GM19025 (cell line): ENCODE results near the gene OR2S2.

Source experiments
- ATAC-seq: cut with Tn5 transposase; IDR thresholded peaks from one replicate; pipeline ENCODE4 v1.9.1; 2021; ENCODE audit warnings: mild to moderate bottlenecking, low read depth, moderate library complexity; ENCODE audit not compliant: unreplicated experiment

The OR2S2 gene

DNA sequence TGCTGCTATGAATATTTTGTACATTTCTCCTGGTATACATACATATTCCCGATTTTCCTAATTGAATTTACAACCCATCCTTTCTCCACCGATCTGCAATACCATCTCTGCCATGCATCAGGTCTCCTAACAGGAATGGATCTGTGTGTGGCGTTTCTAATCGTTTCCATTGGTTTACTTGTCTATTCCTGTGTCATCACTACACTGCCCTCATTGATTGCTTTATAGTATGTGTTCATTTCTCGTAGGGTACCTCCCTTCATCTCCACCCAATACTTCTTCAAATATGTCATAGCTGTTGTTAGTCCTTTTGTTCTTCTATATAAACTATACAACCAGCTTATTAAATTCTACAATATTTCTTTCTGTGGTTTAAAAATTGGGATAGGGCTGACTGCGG lies 7.1 kb upstream of the OR2S2 start:
- ATAC-seq: no peak

DNA sequence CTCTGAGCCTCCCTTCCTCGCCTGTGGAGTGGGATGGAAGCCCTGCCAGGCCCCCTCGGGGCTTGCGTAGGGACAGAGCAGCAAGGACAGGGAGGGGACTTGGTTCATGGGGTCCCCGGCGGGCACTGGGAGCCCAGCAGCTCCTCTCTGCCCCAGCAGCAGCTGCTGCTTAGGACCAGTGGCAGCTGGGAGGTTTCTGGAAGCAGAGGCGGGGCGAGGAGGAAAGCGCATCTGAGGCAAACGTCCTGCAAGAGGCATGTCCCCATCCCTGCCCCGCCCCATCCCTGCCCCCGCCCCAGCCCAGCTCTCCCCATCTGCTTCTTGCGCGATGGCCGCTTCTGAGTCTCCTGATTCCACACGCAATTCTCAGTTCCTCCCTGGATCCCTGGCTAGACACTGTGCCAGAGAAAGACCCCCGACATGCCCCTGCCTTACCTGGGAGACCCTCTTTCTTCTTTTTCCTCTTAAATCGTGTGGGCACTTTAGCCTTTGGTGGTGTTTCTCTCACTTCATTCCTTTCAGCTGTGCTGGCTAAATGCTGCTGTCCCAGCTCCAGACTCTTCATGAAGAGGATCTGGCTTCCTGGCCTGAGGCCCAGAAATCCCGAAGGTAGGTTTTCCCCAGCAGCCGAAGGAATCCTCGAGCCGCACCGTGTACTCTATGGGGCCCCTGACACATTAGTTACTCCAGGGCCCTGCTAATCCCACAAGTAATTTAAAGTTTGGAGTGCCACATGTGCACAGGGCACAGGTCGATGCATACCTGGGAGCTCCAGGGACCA lies 4.4 kb upstream of the OR2S2 start:
- ATAC-seq: no peak

DNA sequence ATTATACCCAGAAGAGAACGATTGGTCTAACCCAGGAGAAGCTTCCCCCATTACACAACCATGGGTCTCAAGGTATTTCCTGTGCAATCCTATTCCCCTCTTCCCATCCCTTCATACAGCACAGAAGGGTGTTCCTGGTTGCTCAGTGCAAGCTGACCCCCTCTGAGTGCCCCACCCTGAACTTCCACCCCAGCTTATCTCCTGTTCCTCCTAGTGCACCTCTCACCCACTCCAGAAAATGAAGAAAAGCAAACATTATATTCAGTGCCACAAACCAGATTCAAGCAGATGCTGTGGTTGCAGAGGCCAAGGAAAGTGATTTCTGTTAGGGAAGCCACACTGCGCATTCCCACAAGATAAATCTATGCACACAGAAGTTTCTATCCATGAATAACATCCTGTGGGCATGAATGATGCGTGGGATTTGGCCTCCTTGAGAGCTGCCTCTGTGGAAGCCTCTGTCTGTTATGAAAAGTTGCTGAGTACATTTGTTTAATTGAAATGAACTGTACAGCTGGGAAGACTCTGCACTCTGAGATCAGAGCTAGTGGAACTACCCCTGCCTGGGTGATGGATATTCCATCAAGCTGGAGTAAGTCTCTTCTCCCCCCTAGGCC lies 2.2 kb upstream of the OR2S2 start:
- ATAC-seq: no peak

DNA sequence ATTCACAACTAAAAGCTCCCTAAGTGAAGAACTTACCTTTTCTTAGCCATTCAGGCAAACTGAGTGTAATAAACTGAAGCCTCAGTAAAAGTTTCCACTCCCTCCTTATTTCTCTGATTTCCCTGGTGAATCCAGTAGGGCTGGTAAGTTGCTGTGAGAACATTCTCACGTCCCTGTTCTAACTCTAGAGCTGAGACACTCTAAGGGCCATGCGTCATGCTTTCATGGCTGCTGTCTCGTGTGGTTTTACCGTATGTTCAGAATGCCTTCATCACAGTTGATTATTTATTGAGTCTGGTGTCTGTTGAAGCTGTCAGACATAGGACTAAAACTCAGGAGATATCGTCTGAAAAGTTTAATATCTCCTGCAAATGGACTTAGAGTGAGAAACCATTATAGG lies 1.3 kb downstream of the OR2S2 start:
- no peak for ATAC-seq

DNA sequence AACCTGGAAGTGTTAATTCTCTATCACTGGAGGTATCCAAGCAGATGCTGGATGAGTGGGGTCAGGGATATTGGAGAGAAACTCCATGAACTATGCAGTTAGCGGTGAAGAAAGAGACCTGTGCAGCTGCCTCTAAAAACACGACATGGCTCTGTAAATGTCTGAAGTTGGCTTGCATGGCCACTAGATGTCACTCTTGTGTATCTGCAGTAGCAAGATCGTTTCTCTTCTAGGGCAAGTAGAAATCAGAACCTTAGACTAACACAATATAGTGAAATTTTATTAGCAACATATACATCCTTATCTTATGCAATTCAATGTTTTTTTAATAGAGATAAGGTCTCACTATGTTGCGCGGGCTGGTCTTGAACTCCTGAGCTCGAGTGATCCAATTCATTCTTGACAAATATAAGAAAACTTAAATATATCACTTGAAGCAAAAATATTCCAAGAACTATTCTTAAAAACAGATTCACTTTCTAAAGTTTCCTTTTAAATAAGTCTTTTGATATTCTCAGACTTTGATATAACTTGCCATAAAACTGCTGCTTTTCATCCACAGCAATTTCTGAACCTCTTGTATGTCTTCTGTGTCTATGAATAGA lies 2.9 kb downstream of the OR2S2 start:
- no peak for ATAC-seq

DNA sequence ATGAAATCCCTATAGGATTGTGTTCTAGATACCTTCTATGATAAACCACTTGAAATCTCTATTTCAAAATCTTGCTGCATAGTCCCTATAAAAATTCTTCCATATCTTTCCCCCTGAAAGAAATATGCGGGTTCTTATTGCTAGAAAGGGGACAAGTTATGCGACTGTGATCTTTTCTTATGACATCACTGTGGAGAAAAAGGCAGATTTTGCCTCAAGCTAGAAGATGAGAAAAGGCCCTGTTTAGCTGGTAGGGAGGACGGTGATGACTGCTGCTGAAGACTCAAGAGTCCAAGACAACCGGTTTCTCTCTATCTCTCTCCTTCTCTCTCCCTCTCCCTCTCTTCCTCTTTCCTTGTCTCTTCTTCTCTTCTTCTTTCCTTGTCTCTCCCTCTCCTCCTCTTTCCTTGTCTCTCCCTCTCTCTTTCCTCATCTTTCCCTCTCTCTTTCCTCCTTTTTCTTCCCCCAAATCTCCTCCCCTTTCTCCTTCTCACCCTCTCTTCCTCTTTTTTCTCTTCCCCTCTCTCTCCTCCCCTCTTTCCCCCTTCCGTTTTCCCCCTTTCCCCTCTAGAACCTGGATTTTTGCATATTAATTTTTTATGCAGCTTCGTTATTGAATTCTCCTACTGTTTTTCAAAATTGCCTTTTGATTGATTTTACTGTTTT lies 5.3 kb downstream of the OR2S2 start:
- ATAC-seq: no peak

DNA sequence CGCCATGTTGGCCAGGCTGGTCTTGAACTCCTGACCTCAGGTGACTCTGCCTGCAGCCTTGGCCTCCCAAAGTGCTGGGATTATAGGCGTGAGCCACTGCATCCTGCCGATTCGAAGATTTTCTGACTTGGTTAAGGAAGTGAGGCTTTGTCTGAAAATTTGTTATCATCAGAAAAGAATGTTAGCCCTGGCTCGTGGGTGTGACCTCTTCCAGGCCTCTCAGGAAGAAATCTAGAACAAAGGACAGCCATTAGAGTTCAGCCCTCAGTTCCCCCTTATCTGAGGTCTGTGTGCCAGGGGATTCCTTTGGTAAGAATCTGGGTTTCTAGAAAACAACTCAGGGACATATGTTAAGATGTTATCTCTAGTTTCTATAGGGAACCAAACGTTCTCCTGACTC lies 6.2 kb downstream of the OR2S2 start:
- no peak for ATAC-seq

DNA sequence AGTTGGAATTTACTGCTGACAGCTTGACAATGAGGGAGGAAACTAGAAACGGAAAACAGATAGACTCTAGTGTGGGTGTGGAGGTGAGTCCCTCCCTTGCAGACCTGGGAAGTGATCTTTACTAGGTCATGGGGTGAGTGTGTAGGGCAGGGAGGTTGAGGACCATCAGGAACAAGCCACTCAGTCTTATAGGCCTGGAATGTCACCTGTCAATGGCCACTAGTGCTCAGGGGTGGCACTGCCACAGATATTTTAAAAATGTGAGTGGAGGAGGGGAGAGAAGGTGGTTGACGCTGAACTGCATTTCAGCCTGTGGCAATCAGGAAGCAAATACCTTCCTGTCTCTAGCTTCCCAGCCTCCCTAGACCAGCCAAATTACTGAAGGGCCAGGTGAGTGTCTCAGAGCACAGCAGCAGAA lies 9.0 kb downstream of the OR2S2 start:
- ATAC-seq: no peak

DNA sequence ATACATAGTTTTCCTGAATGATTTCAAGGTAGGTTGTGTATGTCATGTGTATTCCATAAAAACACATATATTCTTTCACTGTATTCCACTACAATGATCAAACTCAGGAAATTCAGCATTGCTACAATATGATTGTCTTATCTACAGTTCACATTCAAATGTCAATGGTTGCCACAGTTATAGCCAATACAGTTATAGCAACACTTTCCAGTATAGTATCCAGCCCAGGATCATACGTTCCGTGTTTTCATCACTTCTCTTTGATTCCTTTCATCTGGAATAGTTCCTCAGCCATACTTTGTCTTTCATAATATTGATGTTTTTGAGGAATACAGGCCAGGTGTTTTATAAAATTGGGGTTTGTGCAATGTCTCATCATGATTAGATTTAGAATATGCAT lies 9.5 kb downstream of the OR2S2 start:
- no peak for ATAC-seq

DNA sequence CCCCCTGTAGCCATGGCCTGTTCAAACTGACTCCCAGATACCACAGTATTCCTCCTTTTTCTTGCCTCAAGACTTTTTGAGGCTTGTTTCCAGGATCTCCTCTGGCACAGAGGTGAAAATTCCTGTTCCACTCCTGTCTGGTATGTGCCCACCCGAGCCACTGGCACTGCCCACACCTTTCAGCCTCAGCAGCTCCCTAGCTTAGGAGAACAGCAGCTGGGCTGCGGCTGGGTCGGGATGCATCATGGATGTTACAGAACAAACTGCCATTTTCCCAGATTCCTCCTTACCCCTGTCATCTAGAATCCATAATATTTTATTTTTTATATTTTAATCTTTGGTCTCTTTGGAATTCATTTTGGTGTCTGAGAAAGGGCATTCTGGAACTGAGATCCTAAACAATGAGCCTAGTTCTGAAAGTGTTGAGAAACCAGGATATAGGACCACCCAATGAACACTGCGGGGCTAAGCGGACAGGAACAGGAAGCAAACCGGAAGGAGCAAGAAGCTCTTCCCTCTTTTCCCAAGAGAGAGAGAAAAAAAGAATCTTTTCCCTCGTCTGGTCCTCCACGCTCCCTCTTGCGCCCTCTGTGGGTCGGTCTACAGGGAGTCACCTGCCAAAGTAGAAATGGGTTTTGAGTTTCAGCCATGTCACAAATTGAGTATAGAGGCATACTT lies 12.5 kb downstream of the OR2S2 start:
- ATAC-seq: no peak

DNA sequence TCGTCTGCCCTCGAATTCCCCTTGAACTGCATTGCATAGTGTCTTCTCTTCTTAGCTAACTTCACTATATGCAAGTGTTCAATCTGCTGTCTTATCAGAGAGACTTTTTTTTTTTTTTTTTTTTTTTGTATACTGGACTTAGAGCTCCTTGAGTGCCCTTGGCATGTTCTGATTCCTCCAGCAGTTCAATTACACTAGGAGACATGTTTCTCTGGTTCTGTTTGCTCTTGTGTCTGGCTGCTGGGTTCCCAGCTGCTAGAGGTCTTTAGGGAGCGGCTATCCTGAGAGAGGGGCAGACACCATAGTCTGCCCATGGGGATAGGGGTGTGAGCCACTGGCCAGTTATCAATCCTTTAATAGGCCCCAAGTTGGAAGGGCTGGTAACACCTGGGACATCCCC lies 13.1 kb downstream of the OR2S2 start:
- ATAC-seq: no peak

DNA sequence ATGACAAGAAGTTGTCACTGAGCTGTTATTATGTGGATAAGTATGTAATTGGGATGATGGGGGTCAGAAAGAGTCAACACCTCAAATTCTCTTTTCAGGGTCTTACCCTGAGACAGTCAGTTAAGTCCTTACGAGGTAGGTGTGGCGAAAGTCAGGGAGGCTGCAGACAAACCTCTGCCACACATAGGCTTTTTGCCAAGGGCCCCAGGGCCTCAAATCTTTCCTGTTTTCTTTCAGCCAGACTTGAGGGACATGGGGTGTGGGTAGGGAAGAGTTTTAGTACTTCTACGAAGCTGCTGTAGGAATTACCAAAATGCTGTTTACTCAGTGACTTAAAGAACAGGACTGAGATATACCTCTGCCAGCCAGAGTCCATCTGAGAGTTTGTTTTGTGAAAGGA lies 13.8 kb downstream of the OR2S2 start:
- ATAC-seq: no peak

DNA sequence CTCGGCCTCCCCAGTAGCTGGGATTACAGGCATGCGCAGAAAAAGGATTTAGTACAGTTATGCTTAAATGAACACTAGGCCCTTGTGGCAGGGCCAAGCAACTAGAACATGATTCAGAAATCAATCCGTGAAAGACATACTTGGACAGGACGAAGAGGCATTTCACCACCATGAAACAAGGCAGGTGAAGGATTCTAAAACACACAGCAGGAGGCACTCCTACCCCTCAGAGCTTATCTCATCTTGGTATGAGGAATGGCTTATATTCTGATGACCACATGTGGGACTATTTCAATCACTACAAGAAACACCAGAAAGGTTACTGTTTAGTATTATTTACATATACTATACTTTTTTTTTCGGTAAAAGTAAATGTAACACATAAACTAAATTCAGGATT lies 15.7 kb downstream of the OR2S2 start:
- no peak for ATAC-seq

DNA sequence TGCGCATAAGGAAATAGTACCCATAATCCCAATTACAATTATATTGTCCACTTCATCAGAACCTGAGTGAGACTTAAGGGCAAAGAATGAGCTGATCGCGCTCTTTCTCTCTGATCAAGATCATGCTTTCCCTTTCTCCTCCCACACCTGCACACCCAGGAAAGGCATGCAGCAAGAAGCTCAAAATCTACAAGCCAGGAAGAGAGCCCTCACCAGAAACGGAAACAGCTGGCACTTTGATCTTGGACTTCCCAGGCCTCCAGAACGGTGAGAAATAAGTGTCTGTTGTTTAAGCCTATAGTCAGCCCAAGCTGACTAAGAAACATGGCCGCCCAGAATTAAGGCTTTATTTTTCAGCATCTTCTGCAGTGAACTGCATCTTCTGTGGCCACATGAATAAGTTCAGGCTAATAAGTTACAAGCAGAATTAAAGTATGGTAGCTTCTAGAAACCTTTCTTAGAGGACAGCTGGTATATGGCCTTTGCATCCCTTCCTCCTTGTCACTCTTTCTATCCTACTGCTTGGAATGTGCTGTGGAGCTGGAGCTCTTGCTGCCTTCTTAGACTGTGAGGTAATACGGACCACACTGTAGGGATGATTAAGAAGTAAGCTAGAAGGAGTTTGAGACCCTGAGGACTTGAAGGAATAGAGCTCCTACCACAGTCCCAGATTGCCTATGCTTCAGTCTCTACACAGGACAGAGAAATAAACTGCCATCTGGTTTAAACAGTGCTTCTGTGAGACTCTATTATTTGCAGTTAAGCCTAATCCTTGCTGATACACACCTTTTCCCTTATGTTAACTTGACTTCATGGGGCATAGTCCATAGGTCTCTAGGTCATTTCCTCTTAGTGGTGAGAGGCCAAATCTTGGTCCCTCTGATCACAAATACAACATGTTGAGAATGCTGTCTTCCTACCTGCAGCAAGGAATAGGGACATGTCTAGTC lies 17.2 kb downstream of the OR2S2 start:
- no peak for ATAC-seq

DNA sequence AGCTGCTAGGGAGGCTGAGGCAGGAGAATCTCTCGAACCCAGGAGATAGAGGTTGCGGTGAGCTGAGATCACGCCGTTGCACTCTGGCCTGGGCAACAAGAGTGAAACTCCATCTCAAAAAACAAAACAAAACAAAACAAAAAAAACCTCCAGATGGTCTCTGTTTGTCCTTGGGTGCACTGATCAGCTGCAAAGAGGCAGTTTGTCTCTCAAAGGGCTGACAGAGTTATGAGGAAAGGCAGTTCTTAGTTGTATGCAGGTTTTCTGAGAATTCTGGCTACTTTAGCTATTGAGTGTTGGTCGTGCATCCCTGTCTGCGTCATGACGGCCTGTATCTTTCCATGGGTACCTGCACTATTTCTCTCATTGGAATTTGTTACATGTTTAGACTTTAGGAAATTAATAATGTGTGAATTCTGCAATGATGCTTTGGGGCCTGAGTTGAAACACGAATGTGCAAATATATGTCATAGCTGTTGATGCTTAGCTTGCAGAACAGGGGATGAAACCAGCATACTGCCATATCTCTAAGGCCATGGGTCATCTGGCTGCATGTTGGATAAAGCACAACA lies 18.2 kb downstream of the OR2S2 start:
- ATAC-seq: no peak

DNA sequence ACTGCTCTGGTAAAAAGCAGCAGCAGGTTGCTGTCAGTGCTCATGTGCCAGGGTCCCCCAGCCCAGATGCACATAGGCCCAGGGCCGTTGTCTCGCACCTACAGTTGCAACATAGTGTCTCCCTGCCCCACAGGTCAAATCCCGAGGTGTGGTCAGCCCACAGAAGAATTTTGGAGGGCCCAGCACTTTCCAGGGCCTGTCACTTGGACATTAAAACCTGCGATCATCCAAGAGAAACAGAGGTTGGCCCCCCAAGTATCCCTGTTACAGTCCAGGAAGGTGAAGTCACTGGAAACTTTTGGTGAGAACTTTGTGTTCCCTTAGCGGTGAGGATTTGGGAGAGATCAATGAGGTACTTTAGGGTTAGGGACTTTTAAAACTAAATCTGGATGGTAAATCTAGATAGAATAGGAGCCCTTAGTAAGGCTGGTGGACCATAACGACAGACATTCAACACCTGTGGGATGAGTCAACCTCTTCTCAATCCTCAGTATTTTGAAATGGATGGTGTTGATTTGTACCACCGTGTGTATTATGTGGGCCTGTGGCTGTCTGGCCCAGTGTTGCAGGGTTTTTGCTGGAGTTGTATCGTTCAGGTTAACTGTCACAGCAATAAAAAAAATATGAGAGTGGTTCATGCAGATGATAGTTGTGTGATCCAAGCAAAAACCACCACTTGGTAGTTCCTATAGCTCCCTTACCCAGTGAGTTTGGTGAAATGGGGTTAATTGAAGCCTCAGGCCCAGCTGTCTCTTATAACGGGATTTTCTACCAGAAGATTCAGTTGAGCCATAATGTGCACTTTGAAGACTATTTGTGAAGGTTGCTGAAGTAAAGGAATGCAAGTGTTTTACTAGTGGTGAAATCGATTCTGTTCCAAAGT lies 19.2 kb downstream of the OR2S2 start:
- no peak for ATAC-seq

DNA sequence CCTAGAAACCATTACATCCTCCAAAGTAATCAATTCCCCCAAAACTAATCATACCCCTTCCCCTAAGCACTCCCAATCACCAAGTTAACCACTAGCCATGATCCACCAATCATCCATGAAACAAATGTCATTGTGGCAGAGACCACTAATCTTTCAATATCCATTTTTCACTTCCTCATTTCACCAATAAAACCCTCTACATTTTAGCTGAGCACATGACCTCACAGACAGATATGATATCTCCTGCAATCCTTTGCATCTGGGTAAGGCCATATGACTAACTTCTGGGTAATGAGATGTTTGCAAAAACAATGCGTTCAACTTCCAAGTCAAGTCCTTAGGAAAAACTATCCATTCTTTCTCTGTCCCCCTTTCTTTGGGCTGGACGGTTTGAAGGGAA lies 20.7 kb downstream of the OR2S2 start:
- no peak for ATAC-seq

DNA sequence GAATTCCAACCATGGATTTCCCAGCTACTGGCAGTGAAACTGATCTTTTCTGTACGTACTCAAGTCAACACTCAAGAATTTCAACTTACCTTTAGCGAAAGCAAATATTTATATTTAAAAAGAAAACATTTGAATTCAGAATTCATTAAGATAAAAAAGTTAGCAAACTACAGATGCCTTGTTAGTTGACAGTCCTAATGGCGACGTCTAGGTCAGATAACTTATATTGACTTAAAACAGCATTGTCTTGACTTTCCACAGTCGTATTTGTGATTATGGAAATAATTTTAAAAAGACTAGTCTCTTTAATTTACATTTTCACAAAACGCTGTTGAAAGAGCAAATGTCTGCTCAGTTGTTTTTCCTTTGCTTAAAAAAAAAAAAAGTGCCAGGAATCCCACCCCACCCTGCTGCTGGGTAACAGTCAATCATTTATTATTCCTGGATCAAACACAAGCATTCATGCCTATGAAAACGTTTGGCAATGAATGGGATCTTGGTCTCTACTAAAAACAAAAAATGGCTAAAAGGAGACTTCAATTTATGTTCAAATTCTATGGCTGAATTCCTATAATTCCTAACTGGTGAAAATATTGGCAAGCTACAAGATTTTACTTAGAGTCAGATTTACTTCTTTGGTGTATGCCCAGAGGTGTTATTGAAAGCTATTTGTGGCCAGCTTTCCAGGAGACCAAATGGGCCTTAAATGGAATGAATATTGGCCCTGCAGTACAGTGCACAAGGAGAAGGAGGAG lies 22.0 kb downstream of the OR2S2 start:
- no peak for ATAC-seq
